WTC11 (cell line): ENCODE measurements around the gene DCUN1D1. TPM values are rescaled to one million over a fixed set of nuclear protein-coding genes. Genes with fewer than 3 reads are reported as not detected.

Experiments
- ATAC-seq: fragments of 200-7000 bp; cut with Tn5 transposase; 2 replicates; pipeline ENCODE4 v1.10.0; 2021; ENCODE audit warnings: mild to moderate bottlenecking, moderate library complexity
- CTCF ChIA-PET: fragments of 300-600 bp; sonication (Branson Sonifier 250); formaldehyde crosslinking; loops from one replicate; lab custom pipeline; 2021; ENCODE audit warnings: antibody characterized with exemption; lab: Charles Lee
- POLR2A ChIA-PET: fragments of 350-600 bp; sonication (Branson Sonifier 250); formaldehyde crosslinking; loops from one replicate; lab custom pipeline; 2021; ENCODE audit warnings: antibody characterized with exemption; lab: Charles Lee
- DNase-seq: peaks from one replicate; pipeline ENCODE4 v3.0.0; 2021; ENCODE audit warnings: low spot score
- H3K27ac Mint-ChIP-seq: 2 replicates; pipeline ENCODE4 v1.8.0; 2021; ENCODE audit warnings: mixed read lengths
- H3K27me3 Mint-ChIP-seq: 2 replicates; pipeline ENCODE4 v1.8.0; 2021; ENCODE audit warnings: low read depth, mild to moderate bottlenecking, moderate library complexity, mixed read lengths
- H3K36me3 Mint-ChIP-seq: 2 replicates; pipeline ENCODE4 v1.8.0; 2021; ENCODE audit warnings: mixed read lengths
- H3K4me1 Mint-ChIP-seq: 2 replicates; pipeline ENCODE4 v1.8.0; 2022; ENCODE audit warnings: mixed read lengths
- H3K4me3 Mint-ChIP-seq: 2 replicates; pipeline ENCODE4 v1.8.0; 2021; ENCODE audit warnings: mild to moderate bottlenecking, moderate library complexity, mixed read lengths
- H3K9me3 Mint-ChIP-seq: 2 replicates; pipeline ENCODE4 v1.8.0; 2021; ENCODE audit warnings: mixed read lengths
- ATF3 ChIP-seq: sonication (generic); formaldehyde crosslinking; conservative IDR thresholded peaks from 2 replicates; pipeline ENCODE4 v1.8.1; 2022; ENCODE audit warnings: mild to moderate bottlenecking, missing genetic modification reagents
- CREB1 ChIP-seq: sonication (generic); formaldehyde crosslinking; IDR thresholded peaks from 2 replicates; pipeline ENCODE4 v1.8.0; 2023; ENCODE audit warnings: mild to moderate bottlenecking, missing genetic modification reagents
- ERG ChIP-seq: fragments of 250-450 bp; sonication (Bioruptor Pico); IDR thresholded peaks from 2 replicates; pipeline ENCODE4 v1.8.0; 2021; ENCODE audit warnings: mild to moderate bottlenecking
- FOXJ3 ChIP-seq: sonication (generic); formaldehyde crosslinking; IDR thresholded peaks from 2 replicates; pipeline ENCODE4 v1.9.0; 2021; ENCODE audit warnings: missing genetic modification reagents, mild to moderate bottlenecking, borderline replicate concordance
- FOXK1 ChIP-seq: sonication (generic); formaldehyde crosslinking; IDR thresholded peaks from 2 replicates; pipeline ENCODE4 v1.8.0; 2022; ENCODE audit warnings: mild to moderate bottlenecking, moderate library complexity, missing genetic modification reagents
- FOXP1 ChIP-seq: sonication (generic); formaldehyde crosslinking; IDR thresholded peaks from 2 replicates; pipeline ENCODE4 v1.8.0; 2022; ENCODE audit warnings: missing genetic modification reagents, mild to moderate bottlenecking, moderate library complexity, borderline replicate concordance
- HMGXB4 ChIP-seq: sonication (generic); formaldehyde crosslinking; IDR thresholded peaks from 2 replicates; pipeline ENCODE4 v1.8.1; 2023; ENCODE audit warnings: mild to moderate bottlenecking, moderate library complexity, missing genetic modification reagents
- MAX ChIP-seq: sonication (generic); formaldehyde crosslinking; IDR thresholded peaks from 2 replicates; pipeline ENCODE4 v1.8.0; 2022; ENCODE audit warnings: mild to moderate bottlenecking, missing genetic modification reagents
- MLX ChIP-seq: sonication (generic); formaldehyde crosslinking; IDR thresholded peaks from 2 replicates; pipeline ENCODE4 v1.8.1; 2023; ENCODE audit warnings: mild to moderate bottlenecking, missing genetic modification reagents, moderate library complexity
- NR3C1 ChIP-seq: sonication (generic); formaldehyde crosslinking; conservative IDR thresholded peaks from 2 replicates; pipeline ENCODE4 v1.8.1; 2023; ENCODE audit warnings: low read depth, mild to moderate bottlenecking, missing genetic modification reagents
- OVOL2 ChIP-seq: fragments of 250-450 bp; sonication (Bioruptor Pico); IDR thresholded peaks from 2 replicates; pipeline ENCODE4 v1.9.0; 2021; ENCODE audit warnings: mild to moderate bottlenecking, borderline replicate concordance
- PREB ChIP-seq: sonication (generic); formaldehyde crosslinking; IDR thresholded peaks from 2 replicates; pipeline ENCODE4 v1.8.1; 2022; ENCODE audit warnings: mild to moderate bottlenecking, missing genetic modification reagents, moderate library complexity, borderline replicate concordance
- STAT6 ChIP-seq: sonication (generic); formaldehyde crosslinking; conservative IDR thresholded peaks from 2 replicates; pipeline ENCODE4 v1.8.1; 2023; ENCODE audit warnings: mild to moderate bottlenecking, low read depth, missing genetic modification reagents, moderate library complexity
- USF2 ChIP-seq: sonication (generic); formaldehyde crosslinking; IDR thresholded peaks from 2 replicates; pipeline ENCODE4 v1.8.1; 2023; ENCODE audit warnings: mild to moderate bottlenecking, missing genetic modification reagents, moderate library complexity
- ZMAT4 ChIP-seq: fragments of 250-450 bp; sonication (Bioruptor Pico); IDR thresholded peaks from 2 replicates; pipeline ENCODE4 v1.9.0; 2021; ENCODE audit warnings: mild to moderate bottlenecking
- ZNF416 ChIP-seq: fragments of 250-450 bp; sonication (Bioruptor Pico); IDR thresholded peaks from 2 replicates; pipeline ENCODE4 v1.9.0; 2021; ENCODE audit warnings: mild to moderate bottlenecking, inconsistent platforms
- ZNF425 ChIP-seq: fragments of 250-450 bp; sonication (Bioruptor Pico); conservative IDR thresholded peaks from 2 replicates; pipeline ENCODE4 v1.9.0; 2021; ENCODE audit warnings: mild to moderate bottlenecking
- total RNA-seq: library from RNA; stranded (reverse); gene quantifications from 3 replicates; pipeline ENCODE4 v1.2.3, GENCODE V29; 2021

DCUN1D1 gene
- total RNA-seq, 1 experiment from 2014 or later: 64.5 TPM

- TF ChIP-seq ZNF416 (CRISPR knock-in tag) (no peak), ZMAT4 (CRISPR knock-in tag) (no peak), FOXK1 (CRISPR knock-in tag) (no peak), USF2 (CRISPR knock-in tag) (no peak), PREB (CRISPR knock-in tag) (no peak), ATF3 (CRISPR knock-in tag) (no peak), ZNF425 (CRISPR knock-in tag) (no peak), ERG (CRISPR knock-in tag) (no peak), NR3C1 (CRISPR knock-in tag) (no peak), HMGXB4 (CRISPR knock-in tag) (no peak)
Observed at GRCh38 chr3:182979103-182979673, 1.1 kb downstream of the DCUN1D1 start (continued).

- CTCF ChIA-PET: interaction anchor here (0.7 to 1.4 kb wide), 2 partner anchors 69 to 107 kb away, joined by 3 read pairs; no protein-coding TSS in a partner anchor
- H3K27ac Mint-ChIP-seq: no peak overlapping the region
- H3K36me3 Mint-ChIP-seq: no peaks in the 10 kb centered on the region
- no peaks in the 10 kb centered on the region for H3K27me3 Mint-ChIP-seq
- DNase-seq (no peak), ATAC-seq (no peak)
- no peak for TF ChIP-seq MLX (CRISPR knock-in tag)
- TF ChIP-seq FOXP1 (CRISPR knock-in tag): no peak
- no peak for TF ChIP-seq MAX (CRISPR knock-in tag)
- TF ChIP-seq CREB1 (CRISPR knock-in tag): no peak
- TF ChIP-seq STAT6 (CRISPR knock-in tag): no peak
- TF ChIP-seq HMGXB4 (CRISPR knock-in tag): no peak
- TF ChIP-seq OVOL2 (CRISPR knock-in tag): no peak
- no peak for TF ChIP-seq FOXJ3 (CRISPR knock-in tag)
- POLR2A ChIA-PET: no interaction called here
- peak overlapping the region; percentile 94 for H3K4me3 Mint-ChIP-seq
- H3K4me1 Mint-ChIP-seq: peaks cover 27% of the 10 kb centered on the region
- H3K9me3 Mint-ChIP-seq: no peaks in the 10 kb centered on the region
Observed at GRCh38 chr3:182978387-182978786, 2.0 kb downstream of the DCUN1D1 start.
